Measurements from ENCODE around the gene ACE. TPM values are rescaled to one million over a fixed set of nuclear protein-coding genes. Genes with fewer than 3 reads are reported as not detected.

The ACE gene
- total RNA-seq, 4 donors from 2014 or later, result 1.7 to 6.3 (median 4.8) TPM

GRCh38 chr17:63505341-63505740 lies 28.5 kb downstream of the ACE start:
- DNase-seq (no peak), ATAC-seq (no peak)
- in situ Hi-C loops (cut with MboI; ENCODE audit: low sequenced_read_pairs in 4 of 4), result loop anchor here in 1 of 4 donors (25.0 kb wide), 1 partner anchor 818 kb away; no protein-coding TSS in a partner anchor
- Histone ChIP-seq H3K4me3 (no peak overlapping the region), H3K36me3 (no peaks in the 10 kb centered on the region), H3K27ac (no peak overlapping the region), H3K27me3 (peaks cover 0 to 14% (median 10%) of the 10 kb centered on the region in 3 donors), H3K4me1 (no peaks in the 10 kb centered on the region), H3K9me3 (no peaks in the 10 kb centered on the region)
- intact Hi-C loops (cut with DNase I; ENCODE audit: low total_unique reads), result no loop called here
- TF ChIP-seq, protein P1, sequence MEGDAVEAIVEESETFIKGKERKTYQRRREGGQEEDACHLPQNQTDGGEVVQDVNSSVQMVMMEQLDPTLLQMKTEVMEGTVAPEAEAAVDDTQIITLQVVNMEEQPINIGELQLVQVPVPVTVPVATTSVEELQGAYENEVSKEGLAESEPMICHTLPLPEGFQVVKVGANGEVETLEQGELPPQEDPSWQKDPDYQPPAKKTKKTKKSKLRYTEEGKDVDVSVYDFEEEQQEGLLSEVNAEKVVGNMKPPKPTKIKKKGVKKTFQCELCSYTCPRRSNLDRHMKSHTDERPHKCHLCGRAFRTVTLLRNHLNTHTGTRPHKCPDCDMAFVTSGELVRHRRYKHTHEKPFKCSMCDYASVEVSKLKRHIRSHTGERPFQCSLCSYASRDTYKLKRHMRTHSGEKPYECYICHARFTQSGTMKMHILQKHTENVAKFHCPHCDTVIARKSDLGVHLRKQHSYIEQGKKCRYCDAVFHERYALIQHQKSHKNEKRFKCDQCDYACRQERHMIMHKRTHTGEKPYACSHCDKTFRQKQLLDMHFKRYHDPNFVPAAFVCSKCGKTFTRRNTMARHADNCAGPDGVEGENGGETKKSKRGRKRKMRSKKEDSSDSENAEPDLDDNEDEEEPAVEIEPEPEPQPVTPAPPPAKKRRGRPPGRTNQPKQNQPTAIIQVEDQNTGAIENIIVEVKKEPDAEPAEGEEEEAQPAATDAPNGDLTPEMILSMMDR (IDR thresholded peaks at IDR 0.05 in 4 of 5, conservative IDR thresholded peaks at IDR 0.05 in 1 of 5), result no peak
- TF ChIP-seq POLR2A (IDR thresholded peaks at IDR 0.05), result no peak

DNA sequence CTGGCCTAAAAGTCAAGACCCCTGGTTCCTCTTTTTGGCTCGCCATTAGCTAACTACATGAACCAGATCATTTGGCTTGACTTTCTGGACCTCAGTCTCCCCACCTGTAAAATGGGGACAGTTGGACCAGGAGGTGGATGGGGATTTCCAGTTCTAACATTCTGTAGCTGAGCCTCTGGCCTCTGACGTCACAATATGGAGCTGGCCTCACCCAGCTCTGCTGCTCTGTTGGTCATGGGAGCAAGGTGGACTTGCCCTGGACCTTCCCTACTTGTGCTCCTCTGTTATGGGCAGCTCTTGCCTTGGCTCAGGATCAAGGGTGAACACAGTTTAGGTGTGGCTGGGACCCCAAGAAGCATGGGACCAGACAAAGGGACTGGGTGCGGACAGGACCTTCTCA lies 29.8 kb downstream of the ACE start:
- TF ChIP-seq, protein P1 (IDR thresholded peaks at IDR 0.05 in 4 of 5, conservative IDR thresholded peaks at IDR 0.05 in 1 of 5), result no peak
- no peak for TF ChIP-seq POLR2A (IDR thresholded peaks at IDR 0.05)
- no peak overlapping the region for H3K4me3 ChIP-seq
- in situ Hi-C loops (cut with MboI; ENCODE audit: low sequenced_read_pairs in 4 of 4) (loop anchor here in 1 of 4 donors (25.0 kb wide), 1 partner anchor 819 kb away; no protein-coding TSS in a partner anchor), intact Hi-C loops (cut with DNase I; ENCODE audit: low total_unique reads) (no loop called here)
- H3K9me3 ChIP-seq, result no peaks in the 10 kb centered on the region
- H3K27ac ChIP-seq, result no peak overlapping the region
- peaks cover 0 to 14% (median 10%) of the 10 kb centered on the region in 3 donors for H3K27me3 ChIP-seq
- no peaks in the 10 kb centered on the region for H3K4me1 ChIP-seq
- no peaks in the 10 kb centered on the region for H3K36me3 ChIP-seq
- DNase-seq (no peak), ATAC-seq (no peak)

GRCh38 chr17:63511331-63511730 lies 34.5 kb downstream of the ACE start:
- Histone ChIP-seq H3K36me3 (no peaks in the 10 kb centered on the region), H3K4me1 (no peaks in the 10 kb centered on the region), H3K9me3 (no peaks in the 10 kb centered on the region), H3K27me3 (peaks cover 0 to 3% (median 0%) of the 10 kb centered on the region in 3 donors), H3K4me3 (no peak overlapping the region), H3K27ac (no peak overlapping the region)
- no peak for ATAC-seq
- in situ Hi-C loops (cut with MboI; ENCODE audit: low sequenced_read_pairs in 4 of 4) (loop anchor here in 1 of 4 donors (25.0 kb wide), 1 partner anchor 824 kb away; no protein-coding TSS in a partner anchor), intact Hi-C loops (cut with DNase I; ENCODE audit: low total_unique reads) (no loop called here)
- no peak for DNase-seq
- no peak for TF ChIP-seq POLR2A (IDR thresholded peaks at IDR 0.05)
- TF ChIP-seq, protein P1 (IDR thresholded peaks at IDR 0.05 in 4 of 5, conservative IDR thresholded peaks at IDR 0.05 in 1 of 5), result no peak

DNA sequence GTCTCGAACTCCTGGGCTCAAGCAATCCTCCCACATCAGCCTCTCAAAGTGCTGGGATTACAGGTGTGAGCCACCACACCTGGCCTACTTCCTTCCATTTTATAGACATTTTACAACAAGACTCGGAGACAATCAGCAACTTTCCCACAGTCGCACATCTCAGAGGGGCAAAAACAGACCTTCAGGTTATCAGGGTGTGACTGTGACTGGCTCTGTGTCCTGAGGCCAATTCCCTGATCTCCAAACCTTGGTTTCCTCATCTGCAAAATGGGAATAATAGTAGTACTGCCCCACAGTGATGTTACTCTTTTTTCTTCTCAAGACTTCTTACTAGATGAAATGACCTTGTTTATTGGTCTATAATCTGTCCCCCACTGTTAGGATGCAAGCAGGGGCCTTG lies 35.5 kb downstream of the ACE start:
- intact Hi-C loops (cut with DNase I; ENCODE audit: low total_unique reads), result no loop called here
- TF ChIP-seq, protein P1 (IDR thresholded peaks at IDR 0.05 in 4 of 5, conservative IDR thresholded peaks at IDR 0.05 in 1 of 5), result no peak
- TF ChIP-seq POLR2A (IDR thresholded peaks at IDR 0.05), result no peak
- H3K4me3 ChIP-seq, result no peak overlapping the region

More for the DNA sequence above, 35.5 kb downstream of the ACE start:
- H3K27ac ChIP-seq, result no peak overlapping the region
- DNase-seq (no peak), ATAC-seq (no peak)
- in situ Hi-C loops (cut with MboI; ENCODE audit: low sequenced_read_pairs in 4 of 4), result loop anchor here in 1 of 4 donors (25.0 kb wide), 1 partner anchor 825 kb away; no protein-coding TSS in a partner anchor
- H3K4me1 ChIP-seq, result no peaks in the 10 kb centered on the region
- no peaks in the 10 kb centered on the region for H3K27me3 ChIP-seq
- H3K36me3 ChIP-seq, result no peaks in the 10 kb centered on the region
- H3K9me3 ChIP-seq, result no peaks in the 10 kb centered on the region

Data from gastrocnemius medialis (tissue), 4 donors.